NCI-H1092 treated with DMSO at 0.1 percent for 48 hours (cell line): Measurements from ENCODE around the gene AOC1.
A peak's percentile ranks its signal among the peaks of the same experiment; 100 is the strongest.
"Not testable (repeated sequence)": the region's sequence is repeated elsewhere in the genome, so short reads cannot be mapped to it uniquely, and the experiment has no call there.

Experiments
- DNase-seq: peaks from one replicate; lab custom pipeline; 2025; lab: John Stamatoyannopoulos, UW

The AOC1 gene, protein sequence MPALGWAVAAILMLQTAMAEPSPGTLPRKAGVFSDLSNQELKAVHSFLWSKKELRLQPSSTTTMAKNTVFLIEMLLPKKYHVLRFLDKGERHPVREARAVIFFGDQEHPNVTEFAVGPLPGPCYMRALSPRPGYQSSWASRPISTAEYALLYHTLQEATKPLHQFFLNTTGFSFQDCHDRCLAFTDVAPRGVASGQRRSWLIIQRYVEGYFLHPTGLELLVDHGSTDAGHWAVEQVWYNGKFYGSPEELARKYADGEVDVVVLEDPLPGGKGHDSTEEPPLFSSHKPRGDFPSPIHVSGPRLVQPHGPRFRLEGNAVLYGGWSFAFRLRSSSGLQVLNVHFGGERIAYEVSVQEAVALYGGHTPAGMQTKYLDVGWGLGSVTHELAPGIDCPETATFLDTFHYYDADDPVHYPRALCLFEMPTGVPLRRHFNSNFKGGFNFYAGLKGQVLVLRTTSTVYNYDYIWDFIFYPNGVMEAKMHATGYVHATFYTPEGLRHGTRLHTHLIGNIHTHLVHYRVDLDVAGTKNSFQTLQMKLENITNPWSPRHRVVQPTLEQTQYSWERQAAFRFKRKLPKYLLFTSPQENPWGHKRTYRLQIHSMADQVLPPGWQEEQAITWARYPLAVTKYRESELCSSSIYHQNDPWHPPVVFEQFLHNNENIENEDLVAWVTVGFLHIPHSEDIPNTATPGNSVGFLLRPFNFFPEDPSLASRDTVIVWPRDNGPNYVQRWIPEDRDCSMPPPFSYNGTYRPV

DNA sequence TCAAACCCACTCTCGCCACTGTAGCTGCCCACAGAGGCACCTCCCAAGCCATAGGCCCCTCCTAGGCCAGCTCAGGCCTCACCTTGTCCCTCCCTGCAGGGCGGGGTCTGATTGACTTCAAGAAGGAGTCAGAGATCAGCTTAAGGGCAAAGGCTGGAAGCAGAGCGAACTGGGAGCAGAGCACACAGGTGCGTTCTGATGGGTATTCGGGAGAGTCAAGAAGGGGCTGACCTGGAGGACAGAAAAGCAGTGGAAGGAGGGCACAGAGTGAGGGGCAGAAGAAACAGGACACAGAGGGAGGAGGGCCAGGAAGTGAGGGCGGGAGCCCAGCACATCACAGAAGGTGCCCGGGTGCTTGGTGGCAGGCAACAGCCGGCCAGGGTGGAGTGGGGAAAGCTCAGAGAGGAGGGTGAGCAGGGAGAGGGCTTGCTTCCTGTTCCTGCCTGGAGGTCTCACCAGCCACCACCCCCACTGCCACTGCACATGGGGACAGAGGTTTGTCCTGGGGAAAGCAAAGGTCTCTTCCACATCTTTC lies at the start of gene AOC1:
Gene AOC1, plus strand, starts transcription at position 147 of the 535 bp plus-strand sequence. CDS start 3,954 bp downstream, outside the sequence.
- DNase-seq: no peak

DNA sequence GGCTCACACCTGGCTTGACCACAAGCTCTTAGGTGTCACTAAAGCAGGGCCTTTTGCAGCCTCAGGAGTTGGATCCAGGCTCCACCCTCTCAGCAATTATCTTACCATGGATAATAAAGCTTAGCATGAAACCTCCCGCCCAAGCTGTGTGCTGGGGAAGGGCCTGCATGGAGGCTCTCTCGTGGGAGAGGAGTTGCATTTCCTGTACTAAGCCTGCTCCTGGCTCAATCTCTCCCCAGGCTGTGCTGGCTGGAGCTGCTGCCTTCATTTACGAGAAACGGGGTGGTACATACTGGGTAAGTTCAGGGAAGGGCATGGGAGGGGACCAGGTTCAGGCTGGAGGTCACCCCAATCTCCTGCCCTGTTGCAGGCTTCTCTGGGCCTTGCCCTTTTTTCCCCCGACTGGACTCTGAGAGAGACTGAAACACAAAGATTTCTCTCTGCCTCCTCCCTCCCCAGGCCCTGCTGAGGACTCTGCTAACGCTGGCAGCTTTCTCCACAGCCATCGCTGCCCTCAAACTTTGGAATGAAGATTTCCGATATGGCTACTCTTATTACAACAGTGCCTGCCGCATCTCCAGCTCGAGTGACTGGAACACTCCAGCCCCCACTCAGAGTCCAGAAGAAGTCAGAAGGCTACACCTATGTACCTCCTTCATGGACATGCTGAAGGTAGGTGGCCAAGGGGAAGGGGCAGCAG lies 49.0 kb upstream of the AOC1 start:
- no peak for DNase-seq

DNA sequence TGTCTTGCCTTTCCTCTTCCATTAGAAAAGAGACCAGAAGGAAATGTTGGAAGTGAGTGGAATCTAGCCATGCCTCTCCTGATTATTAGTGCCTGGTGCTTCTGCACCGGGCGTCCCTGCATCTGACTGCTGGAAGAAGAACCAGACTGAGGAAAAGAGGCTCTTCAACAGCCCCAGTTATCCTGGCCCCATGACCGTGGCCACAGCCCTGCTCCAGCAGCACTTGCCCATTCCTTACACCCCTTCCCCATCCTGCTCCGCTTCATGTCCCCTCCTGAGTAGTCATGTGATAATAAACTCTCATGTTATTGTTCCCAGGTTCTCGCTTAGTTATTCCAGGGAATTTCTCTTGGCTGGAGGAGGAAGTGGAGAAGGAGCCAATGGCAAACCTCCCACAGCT lies 47.5 kb upstream of the AOC1 start:
- DNase-seq: no peak

DNA sequence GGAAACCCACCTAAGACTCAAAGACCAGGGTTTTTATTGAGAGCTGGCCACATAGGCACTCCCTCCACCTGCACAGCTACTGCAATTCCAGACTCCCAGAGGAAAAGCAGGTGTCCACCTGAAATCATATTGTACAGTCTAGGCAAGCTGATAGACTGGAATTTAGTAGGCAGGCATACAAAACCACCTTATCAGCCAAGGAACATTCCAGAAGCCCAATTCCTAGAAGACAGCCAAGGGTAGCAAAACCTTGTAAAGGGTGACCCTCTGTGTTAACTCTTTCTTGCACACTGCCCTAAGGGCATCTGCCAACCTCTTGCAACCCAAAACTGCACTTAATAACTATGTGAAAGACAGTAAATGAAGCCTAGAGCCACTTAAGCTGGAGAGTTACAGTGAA lies 46.5 kb upstream of the AOC1 start:
- no peak for DNase-seq

DNA sequence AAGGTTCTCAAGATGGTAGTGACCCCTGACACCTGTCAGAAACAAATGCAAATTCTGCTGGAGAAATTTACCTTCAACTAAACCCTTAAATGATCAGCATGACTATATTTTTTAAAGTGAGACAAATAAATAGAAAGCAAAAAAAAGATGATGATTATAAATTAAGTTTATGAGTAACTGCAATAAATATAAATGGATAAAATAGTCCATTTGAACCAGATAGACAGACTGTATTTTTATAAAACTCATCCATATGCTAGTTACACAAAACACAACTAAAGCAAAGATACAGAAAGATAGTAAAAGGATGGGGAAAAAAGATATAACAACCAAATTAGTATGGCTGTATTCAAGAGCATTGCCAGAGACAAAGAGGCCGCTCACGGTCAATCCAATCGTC lies 45.9 kb upstream of the AOC1 start:
- DNase-seq: no peak

DNA sequence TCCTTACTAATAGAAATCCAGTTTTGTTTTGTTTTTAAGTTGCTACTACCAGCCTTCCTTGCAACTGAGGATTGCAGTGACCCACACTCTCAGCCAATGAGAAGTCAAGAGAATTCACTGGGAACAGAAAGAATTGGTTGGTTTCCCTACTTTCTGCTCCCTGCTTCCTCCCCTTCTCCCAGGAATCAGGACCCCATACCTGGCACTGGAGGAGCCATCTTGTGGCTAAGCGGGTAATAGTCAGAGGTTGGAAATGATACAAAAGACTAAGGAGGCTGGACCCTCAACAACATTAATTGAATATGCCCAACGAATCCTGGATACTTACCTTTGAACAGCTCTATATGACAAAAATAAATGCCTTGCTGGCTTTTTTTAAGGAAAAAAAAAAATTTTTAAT lies 45.5 kb upstream of the AOC1 start:
- DNase-seq: no peak

DNA sequence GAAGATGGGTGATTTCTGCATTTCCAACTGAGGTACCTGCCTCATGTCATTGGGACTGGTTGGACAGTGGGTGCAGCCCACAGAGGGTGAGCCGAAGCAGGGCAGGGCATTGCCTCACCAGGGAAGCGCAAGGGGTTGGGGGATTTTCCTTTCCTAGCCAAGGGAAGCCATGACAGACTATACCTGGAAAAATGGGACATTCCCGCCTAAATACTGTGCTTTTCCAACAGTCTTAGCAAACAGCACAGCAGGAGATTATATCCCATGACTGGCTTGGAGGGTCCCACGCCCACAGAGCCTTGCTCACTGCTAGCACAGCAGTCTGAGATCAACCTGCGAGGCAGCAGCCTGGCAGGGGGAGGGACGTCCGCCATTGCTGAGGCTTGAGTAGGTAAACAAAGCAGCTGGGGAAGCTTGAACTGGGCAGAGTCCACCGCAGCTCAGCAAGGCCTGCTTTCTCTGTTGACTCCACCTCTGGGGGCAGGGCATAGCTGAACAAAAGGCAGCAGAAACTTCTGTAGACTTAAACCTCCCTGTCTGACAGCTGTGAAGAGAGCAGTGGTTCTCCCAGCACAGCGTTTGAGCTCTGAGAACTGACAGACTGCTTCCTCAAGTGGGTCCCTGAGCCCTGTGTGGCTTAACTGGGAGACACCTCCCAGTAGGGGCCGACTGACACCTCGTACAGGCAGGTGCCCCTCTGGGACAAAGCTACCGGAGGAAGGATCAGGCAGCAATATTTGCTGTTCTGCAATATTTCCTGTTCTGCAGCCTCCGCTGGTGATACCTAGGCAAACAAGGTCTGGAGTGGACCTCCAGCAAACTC lies 44.5 kb upstream of the AOC1 start:
- DNase-seq: not testable (repeated sequence)

DNA sequence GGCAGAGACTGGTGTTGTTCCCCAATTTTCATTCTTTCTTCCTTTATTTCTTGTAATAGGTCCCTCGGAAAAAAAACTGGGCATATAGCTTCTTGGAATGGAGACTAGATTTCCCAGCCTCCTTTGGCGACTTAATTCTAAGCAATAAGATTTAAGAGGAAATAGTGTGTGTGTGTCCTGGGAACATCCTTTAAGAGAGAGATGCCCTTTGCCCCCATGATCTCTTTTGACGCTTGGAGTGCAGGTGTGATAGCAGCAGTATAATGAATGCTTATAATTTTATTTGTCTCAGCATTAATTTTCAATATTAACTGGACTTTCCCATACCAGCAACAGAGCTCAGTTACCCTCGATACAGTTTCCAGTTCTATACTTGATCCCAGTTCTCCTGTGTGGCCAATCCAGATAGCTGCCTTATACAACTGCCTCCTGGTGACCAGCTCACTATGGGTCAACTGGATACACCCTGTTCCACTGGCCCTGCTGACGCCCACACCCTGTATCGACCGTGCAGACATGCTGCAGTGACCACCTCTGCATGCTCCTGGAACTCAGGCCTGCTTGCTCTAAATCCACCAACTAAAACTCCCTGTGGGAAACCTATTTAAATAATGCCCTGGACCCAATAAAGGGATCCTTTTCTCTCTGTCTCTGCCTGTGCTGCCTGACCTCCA lies 37.9 kb upstream of the AOC1 start:
- DNase-seq: no peak

DNA sequence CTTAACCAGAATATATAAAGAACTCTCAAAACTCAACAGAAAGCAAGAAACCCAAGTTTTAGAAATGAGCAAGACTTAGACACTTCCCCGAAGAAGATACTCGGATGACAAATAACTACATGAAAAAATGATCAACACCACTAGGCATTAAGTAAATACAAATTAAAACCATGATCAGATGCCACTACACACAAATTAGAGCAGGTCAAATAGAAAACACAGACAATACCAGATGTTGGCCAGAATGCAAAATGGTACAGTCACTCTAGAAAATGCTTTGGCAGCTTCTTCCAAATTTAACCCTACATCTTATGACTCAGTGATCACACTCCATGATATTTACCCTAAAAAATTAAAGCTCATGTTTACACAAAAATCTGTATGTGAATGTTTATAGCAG lies 33.3 kb upstream of the AOC1 start:
- DNase-seq: no peak

DNA sequence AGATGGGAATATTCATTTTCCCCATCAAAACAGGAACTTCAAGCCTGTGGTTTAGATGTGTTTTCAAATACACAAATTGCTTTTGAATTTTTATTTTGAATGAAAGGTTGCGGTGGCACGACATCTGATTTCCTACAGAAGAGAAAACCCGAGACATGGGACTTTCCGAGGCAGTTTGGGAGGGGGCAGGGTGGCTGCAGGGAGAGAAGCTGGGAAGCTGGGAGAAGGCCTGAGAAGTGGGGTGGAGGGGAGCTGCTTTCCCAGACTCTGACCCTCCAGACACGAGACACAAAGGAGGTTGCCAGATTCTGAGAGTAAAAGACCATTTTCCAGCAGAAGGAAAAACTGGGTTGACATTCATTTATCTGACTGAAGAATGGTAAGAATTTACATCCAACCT lies 32.2 kb upstream of the AOC1 start:
- no peak for DNase-seq

DNA sequence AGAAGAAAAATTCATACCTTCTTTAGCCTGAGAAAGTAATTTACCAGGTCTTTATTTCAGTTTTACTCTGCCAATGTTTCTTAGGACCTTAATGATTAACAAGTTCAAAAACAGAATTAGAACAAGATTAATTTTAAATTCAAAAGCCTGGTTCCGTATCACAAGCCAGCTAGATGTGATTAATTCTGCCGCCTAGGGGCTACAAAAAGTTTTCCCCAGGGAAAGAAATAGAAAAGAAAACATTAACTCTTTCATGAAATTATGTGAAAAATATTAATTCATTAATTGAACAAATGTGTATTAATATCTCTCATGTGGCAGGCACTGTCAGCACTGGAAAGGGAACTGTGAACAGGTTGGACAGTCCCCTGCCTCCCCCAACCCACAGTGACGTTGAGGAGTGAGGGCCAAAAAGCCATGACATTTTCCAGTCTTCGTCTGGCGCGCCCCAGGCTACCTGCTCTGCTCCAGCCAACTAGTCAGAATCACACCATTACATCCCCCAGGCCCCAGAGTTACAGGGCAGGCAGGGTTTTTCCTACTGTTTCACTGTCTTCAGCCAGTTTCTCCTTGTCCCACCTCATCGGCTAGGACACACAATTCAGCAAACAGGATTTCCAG lies 31.6 kb upstream of the AOC1 start:
- DNase-seq: no peak

DNA sequence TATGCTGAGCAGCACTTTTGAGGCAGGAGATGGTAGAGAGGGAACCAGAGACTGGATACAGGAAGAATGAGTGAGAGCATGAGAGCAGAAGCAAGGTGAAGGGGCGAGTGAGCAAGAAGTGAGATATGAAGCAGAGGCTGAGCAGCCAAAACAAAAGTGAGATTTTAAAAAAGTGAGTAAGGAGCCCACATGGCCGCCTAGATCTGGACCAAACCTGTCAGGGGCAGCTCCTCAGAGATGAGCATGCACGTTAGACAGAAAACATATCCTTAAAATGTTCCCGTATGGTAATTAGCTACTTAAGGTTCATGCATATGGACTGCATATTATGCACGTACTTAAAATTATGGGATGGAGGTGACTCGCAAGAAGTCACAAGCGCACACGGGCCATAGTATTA lies 29.3 kb upstream of the AOC1 start:
- no peak for DNase-seq

DNA sequence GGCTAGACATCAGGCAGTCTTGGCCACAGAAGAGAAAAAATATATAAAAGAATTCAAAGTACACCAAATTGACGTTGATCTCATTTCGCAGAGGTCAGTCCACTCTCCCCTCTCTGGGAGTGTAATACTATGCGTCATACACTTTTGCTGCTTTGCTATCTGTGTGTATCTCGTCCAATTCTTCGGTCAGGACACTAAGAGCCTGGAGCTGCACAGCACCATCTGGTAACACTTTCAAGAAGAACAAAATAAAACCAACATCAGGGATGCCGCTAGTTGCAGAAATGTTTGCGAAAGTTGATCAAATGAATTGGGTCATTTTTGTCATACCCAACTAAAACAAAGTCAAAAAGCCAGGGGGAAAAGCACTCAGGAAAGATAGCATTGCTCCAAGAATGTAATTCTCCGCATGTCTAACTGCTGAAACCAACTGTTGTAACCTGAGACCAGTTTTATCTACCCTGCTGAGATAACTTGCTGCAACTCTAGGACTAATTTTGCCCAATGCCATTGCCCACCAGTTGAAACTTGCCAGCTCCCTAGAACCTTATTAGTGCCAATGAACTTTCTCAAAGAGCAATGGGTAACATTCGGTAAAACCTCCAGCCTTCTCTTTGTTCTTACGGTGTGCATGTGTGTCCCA lies 28.7 kb upstream of the AOC1 start:
- no peak for DNase-seq

DNA sequence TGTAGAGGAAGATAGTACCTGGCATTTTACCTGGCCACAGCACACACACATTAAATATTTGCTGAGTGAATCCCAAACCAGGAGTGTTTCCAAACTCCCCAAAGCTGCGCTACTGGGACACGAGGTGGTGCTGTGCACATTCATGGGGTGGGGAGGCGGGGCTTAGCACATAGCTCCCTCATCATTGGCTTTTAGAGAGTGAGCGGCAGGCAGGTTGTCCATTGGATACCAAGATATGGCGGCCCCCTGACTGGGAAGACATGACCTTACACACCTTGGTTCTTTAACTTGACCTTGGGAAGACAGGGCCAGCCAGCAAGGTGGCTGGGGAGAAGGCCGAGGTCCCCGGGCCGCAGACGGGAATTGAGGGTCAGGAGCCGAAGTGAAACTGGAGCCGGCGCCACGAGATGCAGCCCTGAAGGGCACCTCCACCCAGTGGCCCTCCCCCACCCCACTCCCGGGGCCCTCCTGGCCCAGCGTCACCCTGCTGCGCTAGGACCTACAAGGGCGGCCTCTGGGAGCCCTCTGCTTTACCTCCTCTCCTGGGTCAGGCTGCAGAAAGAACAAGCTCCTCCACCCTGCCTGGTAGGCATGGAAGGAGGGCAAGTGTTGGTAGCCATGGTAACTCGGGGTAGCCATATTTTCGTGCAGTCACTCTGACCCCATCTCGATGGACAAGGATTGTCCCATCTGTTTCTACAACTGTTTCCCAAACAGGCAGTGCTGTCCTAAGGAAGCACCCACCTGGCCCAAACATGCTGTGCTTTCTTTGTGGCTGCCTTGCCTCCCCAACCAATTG lies 27.7 kb upstream of the AOC1 start:
- no peak for DNase-seq

DNA sequence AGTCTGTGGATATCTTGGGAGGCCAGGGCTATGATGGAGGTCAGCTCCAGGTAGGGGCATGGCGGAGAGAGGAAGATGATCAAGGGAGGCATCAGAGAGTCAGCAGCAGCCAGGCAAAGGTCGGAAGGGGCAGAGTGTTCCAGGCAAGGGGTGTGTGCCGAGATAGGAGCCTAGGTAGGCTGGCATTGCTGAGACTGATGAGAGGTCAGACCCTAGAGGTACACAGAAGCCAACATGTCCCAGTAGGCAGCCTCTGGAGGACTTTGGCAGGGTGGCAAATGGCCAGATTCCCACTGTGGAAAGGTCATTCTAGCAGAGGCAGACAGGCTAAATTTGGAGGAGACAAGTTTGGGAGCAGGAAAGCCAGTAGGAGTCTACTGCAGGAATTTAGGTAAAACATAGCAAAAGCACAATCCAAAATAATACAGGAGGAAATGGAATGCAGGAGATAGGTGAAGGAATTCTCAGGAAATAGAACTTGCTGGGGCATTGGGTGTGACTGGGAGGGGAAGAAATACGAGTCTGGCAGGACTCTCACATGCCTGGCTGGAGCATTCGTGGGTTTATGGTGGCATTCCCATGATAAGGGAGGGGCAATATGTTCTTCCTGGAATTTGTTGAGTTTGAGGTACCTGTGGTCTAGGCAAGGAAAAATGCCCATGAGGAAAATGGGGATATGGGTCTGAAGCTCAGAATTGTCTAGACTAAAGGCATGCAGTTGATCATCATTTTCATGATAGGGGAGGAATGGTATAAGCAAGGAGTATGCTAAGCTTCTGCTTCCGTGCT lies 26.1 kb upstream of the AOC1 start:
- no peak for DNase-seq

DNA sequence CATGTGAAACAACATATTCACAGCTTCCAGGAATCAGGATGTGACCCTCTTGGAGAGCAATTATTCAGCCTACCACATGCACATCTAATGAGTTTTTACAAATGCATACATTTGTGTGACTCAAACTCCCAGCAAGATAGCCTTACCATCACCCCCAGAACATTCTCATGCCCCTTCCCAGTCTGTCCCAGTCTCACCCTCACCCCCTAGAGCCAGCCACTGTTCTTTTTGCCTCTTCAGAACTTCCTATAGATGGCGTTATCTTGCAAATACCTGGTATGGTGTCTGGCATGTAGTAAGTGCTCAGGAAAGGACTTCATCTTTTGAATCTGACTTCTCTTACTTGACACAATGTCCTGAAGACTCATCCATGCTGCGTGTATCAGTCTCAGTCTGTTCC lies 23.9 kb upstream of the AOC1 start:
- no peak for DNase-seq

DNA sequence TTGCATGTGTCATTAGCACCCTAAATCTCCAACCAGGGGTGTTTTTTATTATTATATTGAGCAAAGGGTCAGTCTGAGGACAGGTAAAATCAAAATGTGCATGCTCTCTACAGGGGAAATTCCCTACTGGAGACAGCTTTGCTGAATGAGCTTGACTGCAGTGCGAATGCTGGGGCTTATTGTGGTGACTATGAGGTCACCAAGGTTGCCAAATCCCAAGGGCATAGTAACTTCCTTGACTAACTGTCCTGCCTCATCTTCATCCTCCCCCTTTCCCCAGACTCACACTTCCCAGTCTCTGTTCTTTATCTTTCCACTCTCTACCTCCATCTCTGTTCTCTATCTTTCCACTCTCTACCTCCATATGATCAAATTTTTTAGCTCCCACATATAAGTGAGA lies 22.9 kb upstream of the AOC1 start:
- DNase-seq: no peak

DNA sequence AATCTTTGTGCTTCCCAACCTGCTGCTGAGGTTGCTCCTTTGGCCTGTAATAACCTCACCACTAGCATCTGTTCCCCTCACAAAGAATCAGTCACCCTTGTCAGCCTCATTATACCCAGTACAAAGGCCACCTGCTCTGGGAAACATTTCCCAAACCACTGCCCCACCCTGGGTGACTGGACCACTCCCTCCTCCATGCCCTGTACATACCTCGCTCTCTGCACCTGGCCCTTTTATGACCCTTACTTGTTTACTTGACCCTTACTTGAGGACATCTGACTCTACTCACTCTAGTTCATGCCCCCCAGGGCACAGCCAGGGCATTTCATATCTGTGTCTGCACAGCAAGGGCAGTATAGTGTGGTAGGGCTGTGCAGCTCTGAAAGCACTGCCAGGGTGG lies 21.4 kb upstream of the AOC1 start:
- peak; percentile 59 for DNase-seq

DNA sequence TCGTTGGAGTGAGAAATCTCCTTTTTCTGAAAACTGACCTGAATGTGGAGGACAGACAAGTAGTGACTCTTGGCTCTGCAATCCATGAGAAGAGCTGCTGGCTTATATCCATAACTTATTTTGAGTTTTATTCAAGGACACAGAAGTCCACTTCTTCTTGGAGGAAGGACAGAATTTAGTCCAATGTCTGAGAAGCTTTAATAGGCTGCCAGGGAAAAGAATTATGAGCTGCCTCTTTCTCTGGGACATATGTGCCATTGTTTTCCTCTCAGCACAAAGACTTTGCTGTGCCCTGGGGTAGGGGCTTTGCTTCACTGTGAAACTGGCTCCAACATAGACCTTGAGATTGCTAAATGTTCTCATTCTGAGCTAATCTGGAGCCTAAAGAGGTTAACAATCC lies 20.5 kb upstream of the AOC1 start:
- no peak for DNase-seq
